Raji (cell line): Measurements from ENCODE around the gene NR5A2.

ENCODE experiments used
- POLR2A ChIP-seq: IDR thresholded peaks from 2 replicates; pipeline ENCODE4 v1.6.1; 2011; ENCODE audit warnings: low read depth, low read length, control low read depth; ENCODE audit not compliant: insufficient read depth

The NR5A2 gene

DNA sequence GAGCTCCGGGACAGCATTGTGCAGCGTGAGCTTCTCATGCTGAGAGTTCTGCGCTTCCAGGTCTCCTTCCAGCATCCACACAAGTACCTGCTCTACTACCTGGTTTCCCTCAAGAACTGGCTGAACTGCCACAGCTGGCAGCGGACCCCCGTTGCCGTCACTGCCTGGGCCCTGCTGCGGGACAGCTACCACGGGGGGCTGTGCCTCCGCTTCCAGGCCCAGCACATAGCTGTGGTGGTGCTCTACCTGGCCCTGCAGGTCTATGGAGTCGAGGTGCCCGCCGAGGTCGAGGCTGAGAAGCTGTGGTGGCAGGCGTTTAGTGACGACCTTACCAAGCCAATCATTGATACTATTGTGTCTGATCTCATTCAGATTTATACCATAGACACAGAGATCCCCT, 186.4 kb downstream of the NR5A2 start:
- no peak for TF ChIP-seq POLR2A

GRCh38 chr1:200215350-200215749, 187.8 kb downstream of the NR5A2 start:
- no peak for TF ChIP-seq POLR2A

DNA sequence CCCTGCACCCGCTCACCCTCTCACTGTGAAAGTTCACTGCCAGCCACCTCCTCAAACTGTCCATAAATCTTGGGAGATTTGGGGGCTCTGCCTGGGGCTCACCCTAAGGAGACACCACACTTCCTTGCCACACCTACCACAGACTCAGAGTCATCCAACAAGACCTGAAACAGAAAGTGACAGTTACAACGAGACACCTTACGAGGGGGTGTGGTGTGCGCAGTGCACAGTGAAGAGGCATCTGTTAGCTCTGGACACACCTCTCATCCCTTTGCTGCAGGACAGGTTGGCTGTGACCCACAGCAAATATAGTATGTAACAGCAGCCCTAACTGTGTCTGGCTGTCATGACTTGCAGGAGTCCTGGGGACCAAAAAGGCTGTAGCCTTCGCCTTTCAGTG, 190.2 kb downstream of the NR5A2 start:
- TF ChIP-seq POLR2A: no peak

GRCh38 chr1:200221614-200222282, 194.2 kb downstream of the NR5A2 start:
- TF ChIP-seq POLR2A: no peak

DNA sequence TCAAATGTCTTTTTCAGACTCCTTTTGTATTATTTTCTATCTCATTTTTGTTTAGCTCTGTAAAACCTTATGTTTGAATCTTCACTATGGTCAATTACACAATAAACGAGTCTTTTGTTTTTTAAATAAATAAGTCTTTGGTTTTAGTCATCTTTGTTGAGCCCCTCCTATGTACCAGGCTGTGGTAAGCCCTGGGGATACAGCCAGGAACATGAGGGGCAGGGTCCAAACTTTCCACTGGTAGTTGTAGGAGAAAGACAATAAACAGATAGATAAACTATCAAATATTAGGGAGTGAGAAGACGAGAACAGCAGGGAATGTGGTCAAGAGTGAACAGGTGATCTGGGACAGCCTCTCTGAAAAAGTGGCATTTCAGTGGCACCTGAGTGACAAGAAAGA, 195.7 kb downstream of the NR5A2 start:
- no peak for TF ChIP-seq POLR2A

- TF ChIP-seq POLR2A: no peak
Observed at GRCh38 chr1:200223613-200224012, 196.1 kb downstream of the NR5A2 start.

- TF ChIP-seq POLR2A: no peak
Observed at GRCh38 chr1:200224315-200224714, 196.8 kb downstream of the NR5A2 start.

DNA sequence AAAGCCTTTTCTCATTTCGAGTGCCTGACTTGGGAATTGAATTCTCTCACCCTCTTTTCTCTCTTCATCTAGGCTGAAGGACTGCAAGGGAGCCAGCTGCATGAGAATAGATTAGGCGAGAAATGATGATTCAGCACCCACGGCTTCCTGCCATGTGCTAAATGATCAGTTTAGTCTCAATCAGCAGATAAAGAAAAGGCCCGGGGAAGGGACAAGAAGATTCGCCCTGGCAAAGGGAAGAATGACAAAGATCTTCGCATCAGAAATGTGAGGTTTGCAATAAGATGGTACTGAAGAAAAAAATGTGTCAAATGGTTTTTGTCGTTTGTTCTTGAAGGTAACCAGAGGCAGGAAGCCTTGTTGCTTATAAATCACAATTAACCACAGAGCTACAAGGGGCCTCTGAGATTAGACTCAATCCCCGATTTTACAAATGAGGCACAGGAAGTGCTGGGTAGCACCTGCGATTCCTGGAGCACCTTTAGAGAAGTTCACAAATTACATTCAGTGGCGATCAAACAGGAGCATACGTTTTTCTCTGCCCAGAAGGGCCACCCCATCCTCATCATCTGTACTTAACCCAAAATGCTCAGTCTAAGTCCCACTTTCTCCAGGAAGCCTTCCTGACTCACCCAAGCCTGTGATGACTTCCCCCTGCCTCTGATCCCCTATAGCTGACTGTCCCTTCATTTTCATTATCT, 198.9 kb downstream of the NR5A2 start:
- no peak for TF ChIP-seq POLR2A

GRCh38 chr1:200226969-200227303, 199.4 kb downstream of the NR5A2 start:
- no peak for TF ChIP-seq POLR2A
